ENCODE measurements around the gene CCT3.
"Not testable (repeated sequence)": the region's sequence is repeated elsewhere in the genome, so short reads cannot be mapped to it uniquely, and the experiment has no call there.

DNA sequence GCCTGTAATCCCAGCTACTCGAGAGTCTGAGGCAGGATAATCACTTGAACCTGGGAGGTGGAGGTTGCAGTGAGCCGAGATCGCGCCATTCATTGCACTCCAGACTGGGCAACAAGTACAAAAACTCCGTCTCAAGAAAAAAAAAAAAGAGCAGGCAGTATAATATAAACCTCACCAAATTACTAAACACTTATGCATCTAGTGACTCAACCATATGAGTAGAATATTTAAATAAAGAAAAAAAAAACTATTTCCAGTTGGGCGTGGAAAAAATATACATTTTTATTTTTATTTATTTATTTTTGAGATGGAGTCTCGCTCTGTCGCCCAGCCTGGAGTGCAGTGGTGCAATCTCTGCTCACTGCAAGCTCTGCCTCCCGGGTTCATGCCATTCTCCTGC is 14.9 kb downstream of the CCT3 start:
- not testable (repeated sequence) for TF ChIP-seq NFIC (IDR thresholded peaks at IDR 0.05; ENCODE audit: low read depth, low read length); CBFB (IDR thresholded peaks at IDR 0.05; ENCODE audit: low read depth); KAT2A (conservative IDR thresholded peaks at IDR 0.05; ENCODE audit: control insufficient read depth, low read depth, low read length); NFYA (IDR thresholded peaks at IDR 0.05; ENCODE audit: borderline replicate concordance, low read depth, low read length); ZSCAN29 (IDR thresholded peaks at IDR 0.05); EP300 (IDR thresholded peaks at IDR 0.05; ENCODE audit: borderline replicate concordance in 1 of 2, control insufficient read depth in 1 of 2, low read depth in 2 of 2, low read length in 2 of 2)
- TF ChIP-seq, protein P1, sequence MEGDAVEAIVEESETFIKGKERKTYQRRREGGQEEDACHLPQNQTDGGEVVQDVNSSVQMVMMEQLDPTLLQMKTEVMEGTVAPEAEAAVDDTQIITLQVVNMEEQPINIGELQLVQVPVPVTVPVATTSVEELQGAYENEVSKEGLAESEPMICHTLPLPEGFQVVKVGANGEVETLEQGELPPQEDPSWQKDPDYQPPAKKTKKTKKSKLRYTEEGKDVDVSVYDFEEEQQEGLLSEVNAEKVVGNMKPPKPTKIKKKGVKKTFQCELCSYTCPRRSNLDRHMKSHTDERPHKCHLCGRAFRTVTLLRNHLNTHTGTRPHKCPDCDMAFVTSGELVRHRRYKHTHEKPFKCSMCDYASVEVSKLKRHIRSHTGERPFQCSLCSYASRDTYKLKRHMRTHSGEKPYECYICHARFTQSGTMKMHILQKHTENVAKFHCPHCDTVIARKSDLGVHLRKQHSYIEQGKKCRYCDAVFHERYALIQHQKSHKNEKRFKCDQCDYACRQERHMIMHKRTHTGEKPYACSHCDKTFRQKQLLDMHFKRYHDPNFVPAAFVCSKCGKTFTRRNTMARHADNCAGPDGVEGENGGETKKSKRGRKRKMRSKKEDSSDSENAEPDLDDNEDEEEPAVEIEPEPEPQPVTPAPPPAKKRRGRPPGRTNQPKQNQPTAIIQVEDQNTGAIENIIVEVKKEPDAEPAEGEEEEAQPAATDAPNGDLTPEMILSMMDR (IDR thresholded peaks at IDR 0.05 in 2 of 3, conservative IDR thresholded peaks at IDR 0.05 in 1 of 3; ENCODE audit: control insufficient read depth in 2 of 3, extremely low read depth in 1 of 3, insufficient read depth in 1 of 3, low read depth in 3 of 3, low read length in 3 of 3) = not testable (repeated sequence)

Data from GM12878 (cell line).